Cardiac muscle cell (in vitro differentiated cells and primary cell): Measurements from ENCODE around the gene CEMIP. TPM values are rescaled to one million over a fixed set of nuclear protein-coding genes. Genes with fewer than 3 reads are reported as not detected.

Experiments
- DNase-seq, 2 donors: peaks; one replicate each; pipeline versions ENCODE4 v3.0.0 to v3.0.0-alpha.2; 2010 to 2017; ENCODE audit warnings: low read depth in 1 of 2, low spot score in 1 of 2
- H3K27ac ChIP-seq: fragments of 200-600 bp; sonication (generic); 2 replicates; pipeline ENCODE4 v1.5.1; 2016
- H3K27me3 ChIP-seq: fragments of 200-600 bp; sonication (generic); 2 replicates; pipeline ENCODE4 v1.6.0; 2016; ENCODE audit warnings: control low read depth
- H3K36me3 ChIP-seq: fragments of 200-600 bp; sonication (generic); 2 replicates; pipeline ENCODE4 v1.5.1; 2016; ENCODE audit warnings: control low read depth
- H3K4me1 ChIP-seq: fragments of 200-600 bp; sonication (generic); 2 replicates; pipeline ENCODE4 v1.8.1; 2017; ENCODE audit warnings: low read depth, mild to moderate bottlenecking, mixed run types
- H3K4me3 ChIP-seq: fragments of 200-600 bp; sonication (generic); 2 replicates; pipeline ENCODE4 v1.5.1; 2016; ENCODE audit warnings: mild to moderate bottlenecking
- H3K9me3 ChIP-seq: fragments of 200-600 bp; sonication (generic); 2 replicates; pipeline ENCODE4 v1.5.1; 2017; ENCODE audit warnings: low read depth, mild to moderate bottlenecking, control low read depth
- polyA plus RNA-seq: library from polyadenylated mRNA; unstranded; fragments of >200 nt; fragmentation: Nextera tagmentation; extraction: Ambion mirVana; gene quantifications from 2 replicates; pipeline ENCODE4 v1.2.1, GENCODE V29; 2016
- total RNA-seq: library from RNA; depleted of rRNA; stranded (reverse); fragments of >200 nt; gene quantifications from 2 replicates; pipeline ENCODE4 v1.2.3, GENCODE V29; 2016
- TF ChIP-seq, protein P1 (sequence below): IDR thresholded peaks from 2 replicates; pipeline ENCODE4 v1.5.1; 2012; ENCODE audit warnings: low read depth, mild to moderate bottlenecking, low read length

CEMIP gene
- total and polyA plus RNA-seq, 2 experiments from 2014 or later, result 0.12 to 1.9 TPM

DNA sequence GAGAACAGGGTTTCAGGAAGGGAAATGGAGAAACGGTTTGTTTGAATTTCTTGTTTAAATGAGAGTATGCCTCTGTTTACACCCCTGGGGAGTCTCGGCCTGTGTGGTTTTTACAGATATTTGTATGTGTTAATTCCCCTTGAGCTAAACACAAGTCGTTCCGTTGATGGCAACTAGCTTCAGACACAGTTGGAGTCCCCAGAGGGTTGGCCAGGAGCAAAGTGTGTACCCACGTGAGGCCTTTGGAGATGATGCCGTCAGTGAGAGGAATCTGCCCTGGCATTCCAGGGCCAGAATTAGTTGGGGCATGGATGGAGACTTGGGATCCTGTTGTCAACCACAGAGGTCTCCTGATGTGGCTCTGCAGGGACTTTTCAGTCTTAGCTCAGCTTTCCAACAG lies 44.0 kb downstream of the CEMIP start:
- H3K4me3 ChIP-seq, result no peak overlapping the region

DNA sequence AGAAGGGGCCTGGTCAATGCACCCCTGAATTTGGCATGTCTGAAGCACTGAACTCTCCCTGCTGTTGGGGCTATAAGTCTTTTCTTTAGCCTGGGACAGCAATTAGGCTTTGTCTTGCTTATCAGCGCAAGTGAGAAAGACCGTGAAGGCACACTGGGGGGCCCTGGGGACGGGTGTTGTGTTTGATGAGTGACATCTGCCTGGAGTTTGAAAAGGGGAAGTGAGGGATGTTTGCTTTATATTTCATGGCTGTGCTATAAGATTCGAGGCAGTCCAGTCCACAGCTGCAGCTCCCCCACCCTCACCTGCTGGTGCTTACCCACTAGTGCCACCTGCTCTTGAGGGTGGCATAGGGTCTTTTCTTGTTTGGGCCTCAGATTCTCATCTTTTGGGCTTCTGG lies 44.8 kb downstream of the CEMIP start:
- DNase-seq, result no peak
- Histone ChIP-seq H3K27ac (no peak overlapping the region), H3K4me3 (no peak overlapping the region), H3K27me3 (no peaks in the 10 kb centered on the region), H3K36me3 (no peaks in the 10 kb centered on the region), H3K4me1 (no peaks in the 10 kb centered on the region), H3K9me3 (no peaks in the 10 kb centered on the region)
- TF ChIP-seq, protein P1, sequence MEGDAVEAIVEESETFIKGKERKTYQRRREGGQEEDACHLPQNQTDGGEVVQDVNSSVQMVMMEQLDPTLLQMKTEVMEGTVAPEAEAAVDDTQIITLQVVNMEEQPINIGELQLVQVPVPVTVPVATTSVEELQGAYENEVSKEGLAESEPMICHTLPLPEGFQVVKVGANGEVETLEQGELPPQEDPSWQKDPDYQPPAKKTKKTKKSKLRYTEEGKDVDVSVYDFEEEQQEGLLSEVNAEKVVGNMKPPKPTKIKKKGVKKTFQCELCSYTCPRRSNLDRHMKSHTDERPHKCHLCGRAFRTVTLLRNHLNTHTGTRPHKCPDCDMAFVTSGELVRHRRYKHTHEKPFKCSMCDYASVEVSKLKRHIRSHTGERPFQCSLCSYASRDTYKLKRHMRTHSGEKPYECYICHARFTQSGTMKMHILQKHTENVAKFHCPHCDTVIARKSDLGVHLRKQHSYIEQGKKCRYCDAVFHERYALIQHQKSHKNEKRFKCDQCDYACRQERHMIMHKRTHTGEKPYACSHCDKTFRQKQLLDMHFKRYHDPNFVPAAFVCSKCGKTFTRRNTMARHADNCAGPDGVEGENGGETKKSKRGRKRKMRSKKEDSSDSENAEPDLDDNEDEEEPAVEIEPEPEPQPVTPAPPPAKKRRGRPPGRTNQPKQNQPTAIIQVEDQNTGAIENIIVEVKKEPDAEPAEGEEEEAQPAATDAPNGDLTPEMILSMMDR, result no peak

More for the DNA sequence above, 44.0 kb downstream of the CEMIP start:
- Histone ChIP-seq H3K36me3 (no peaks in the 10 kb centered on the region), H3K4me1 (no peaks in the 10 kb centered on the region), H3K27me3 (no peaks in the 10 kb centered on the region), H3K9me3 (no peaks in the 10 kb centered on the region), H3K27ac (no peak overlapping the region)
- TF ChIP-seq, protein P1, result no peak
- no peak for DNase-seq

DNA sequence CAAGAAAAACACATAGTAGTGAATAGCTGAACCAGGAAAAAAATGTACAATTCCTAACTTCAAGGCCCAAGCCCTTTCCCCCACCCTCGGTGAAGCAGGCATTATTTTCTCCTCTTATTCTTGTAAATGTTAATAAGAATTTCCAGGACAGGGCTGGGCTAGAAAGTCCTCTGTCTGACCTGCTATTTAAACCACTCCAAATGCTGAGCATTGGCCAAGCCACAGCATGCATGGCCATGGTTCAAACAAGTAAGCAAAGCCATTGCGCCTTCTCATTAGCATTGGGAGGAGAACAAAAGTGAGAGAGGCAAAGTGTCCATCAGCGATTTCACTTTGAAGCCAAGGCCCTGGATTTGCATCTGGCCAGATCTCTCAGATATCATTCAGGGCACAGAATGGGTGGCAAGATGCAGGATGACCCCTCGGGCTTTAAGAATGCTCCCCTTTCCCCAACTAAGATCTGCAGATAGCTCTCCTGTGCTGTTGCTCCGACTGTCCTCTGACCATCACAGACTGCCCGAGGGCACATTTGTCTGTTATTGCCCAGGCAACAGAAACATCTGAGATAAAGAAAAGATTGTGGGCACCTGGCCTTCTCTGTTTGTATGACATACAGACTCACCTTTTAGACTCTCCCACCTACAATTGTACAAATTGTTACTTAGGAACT lies 46.3 kb downstream of the CEMIP start:
- Histone ChIP-seq H3K27me3 (no peaks in the 10 kb centered on the region), H3K4me3 (no peak overlapping the region), H3K36me3 (no peaks in the 10 kb centered on the region), H3K4me1 (no peaks in the 10 kb centered on the region), H3K9me3 (no peaks in the 10 kb centered on the region), H3K27ac (no peak overlapping the region)
- DNase-seq, result peak in 1 of 2 donors; percentile 33
- TF ChIP-seq, protein P1, result no peak

DNA sequence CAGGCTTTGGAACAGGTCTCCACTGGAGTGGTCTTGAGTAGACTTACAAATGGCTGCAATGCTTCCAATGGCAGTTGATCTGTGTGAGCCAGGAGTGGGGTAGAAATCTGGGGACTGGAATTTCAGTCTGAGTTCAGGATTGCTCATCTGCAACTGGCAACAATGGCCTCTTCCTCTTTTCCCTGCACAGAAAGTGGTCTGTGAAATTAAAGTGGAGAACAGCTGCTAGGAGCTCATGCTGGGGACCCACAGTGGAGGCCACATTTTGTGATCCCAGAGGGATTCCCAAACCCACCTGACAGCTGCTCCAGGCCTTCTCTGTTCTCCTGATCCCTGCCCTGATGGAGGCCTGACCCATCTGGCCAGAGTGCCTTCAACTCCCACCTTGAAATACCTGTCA lies 49.6 kb downstream of the CEMIP start:
- no peak for DNase-seq
- Histone ChIP-seq H3K27ac (no peak overlapping the region), H3K4me3 (no peak overlapping the region), H3K27me3 (no peaks in the 10 kb centered on the region), H3K9me3 (no peaks in the 10 kb centered on the region), H3K36me3 (no peaks in the 10 kb centered on the region), H3K4me1 (no peaks in the 10 kb centered on the region)
- TF ChIP-seq, protein P1, result no peak

DNA sequence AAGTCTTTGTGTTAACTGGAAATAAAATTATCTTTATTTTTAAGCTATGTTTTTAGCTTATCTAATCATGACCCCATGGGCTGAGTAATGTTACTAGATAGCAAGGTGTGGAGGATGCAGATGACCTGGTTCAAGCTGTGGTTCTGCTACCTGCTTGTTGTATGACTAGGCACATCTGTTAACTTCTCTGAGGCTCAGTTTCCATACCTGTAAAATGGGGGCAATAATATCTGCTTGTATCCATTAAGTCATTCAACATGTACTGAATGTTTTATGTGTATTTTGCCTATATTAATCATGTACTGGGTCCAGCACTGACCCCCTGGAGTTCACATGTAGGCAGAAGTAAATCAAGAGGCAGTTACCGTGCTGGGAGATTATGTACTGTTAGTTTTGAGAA lies 51.5 kb downstream of the CEMIP start:
- Histone ChIP-seq H3K4me1 (no peaks in the 10 kb centered on the region), H3K36me3 (no peaks in the 10 kb centered on the region), H3K27ac (no peak overlapping the region), H3K9me3 (no peaks in the 10 kb centered on the region), H3K4me3 (no peak overlapping the region), H3K27me3 (no peaks in the 10 kb centered on the region)
- TF ChIP-seq, protein P1, result no peak
- no peak for DNase-seq
